Measurements from ENCODE around the gene ADORA2B. TPM values are rescaled to one million over a fixed set of nuclear protein-coding genes. Genes with fewer than 3 reads are reported as not detected.

Gene ADORA2B
- total RNA-seq, 2 donors from 2014 or later, result 20.8 to 39.4 TPM

GRCh38 chr17:16019347-16019746 lies 74.4 kb downstream of the ADORA2B start:
- no peaks in the 10 kb centered on the region for H3K36me3 ChIP-seq
- no peak overlapping the region for H3K4me3 ChIP-seq
- no peak for TF ChIP-seq CTCF (IDR thresholded peaks at IDR 0.05)
- intact Hi-C loops (cut with DNase I), result no loop called here
- no peak for DNase-seq
- H3K4me1 ChIP-seq, result no peaks in the 10 kb centered on the region
- no peak overlapping the region for H3K27ac ChIP-seq
- H3K9ac ChIP-seq (ENCODE audit: low read depth in 2 of 2, low read length in 2 of 2), result no peak overlapping the region
- no peaks in the 10 kb centered on the region for H3K9me3 ChIP-seq
- H3K27me3 ChIP-seq, result no peaks in the 10 kb centered on the region

- Histone ChIP-seq H3K4me3 (no peak overlapping the region), H3K27ac (no peak overlapping the region), H3K9ac (ENCODE audit: low read depth in 2 of 2, low read length in 2 of 2) (no peak overlapping the region), H3K36me3 (peaks cover 11% of the 10 kb centered on the region), H3K9me3 (no peaks in the 10 kb centered on the region), H3K4me1 (no peaks in the 10 kb centered on the region), H3K27me3 (no peaks in the 10 kb centered on the region)
- intact Hi-C loops (cut with DNase I), result no loop called here
- DNase-seq, result no peak
- TF ChIP-seq CTCF (IDR thresholded peaks at IDR 0.05), result no peak
Measured at GRCh38 chr17:16023881-16024280, 79.0 kb downstream of the ADORA2B start.

- Histone ChIP-seq H3K36me3 (peaks cover 20% of the 10 kb centered on the region), H3K4me3 (no peak overlapping the region), H3K27me3 (no peaks in the 10 kb centered on the region), H3K9ac (ENCODE audit: low read depth in 2 of 2, low read length in 2 of 2) (no peak overlapping the region), H3K27ac (no peak overlapping the region), H3K9me3 (no peaks in the 10 kb centered on the region), H3K4me1 (no peaks in the 10 kb centered on the region)
- intact Hi-C loops (cut with DNase I), result no loop called here
- DNase-seq, result no peak
- no peak for TF ChIP-seq CTCF (IDR thresholded peaks at IDR 0.05)
Measured at GRCh38 chr17:16025202-16025601, 80.3 kb downstream of the ADORA2B start.

Other genes starting within 250 kb of the ADORA2B start
- 10 to 100 TPM; 10.9 to 11.3 TPM for gene ZNF286A, start 245.4 kb upstream of the ADORA2B start, total RNA-seq
- gene TBC1D26, start 212.8 kb upstream of the ADORA2B start, total RNA-seq, result not detected
- 10 to 100 TPM; 17.7 to 18.8 TPM for gene ZSWIM7, start 54.6 kb downstream of the ADORA2B start, total RNA-seq
- gene TTC19, start 54.7 kb downstream of the ADORA2B start, total RNA-seq, result 10 to 100 TPM; 44.5 to 55.2 TPM